Liver (tissue), 9 donors: Measurements from ENCODE around the gene RNU6-7. TPM values are rescaled to one million over a fixed set of nuclear protein-coding genes. Genes with fewer than 3 reads are reported as not detected.

Experiments used
- DNase-seq: peaks from one replicate; pipeline ENCODE4 v3.0.0-alpha.2; 2017; ENCODE audit warnings: low spot score
- H3K27ac ChIP-seq, 2 donors: one replicate each; pipeline ENCODE4 v1.7.0; 2013; ENCODE audit warnings: inconsistent platforms in 2 of 2, low read length in 2 of 2, control low read depth in 1 of 2, low read depth in 1 of 2, mild to moderate bottlenecking in 1 of 2
- H3K27me3 ChIP-seq, 4 donors: one replicate each; pipeline versions ENCODE4 v1.6.1 to v1.7.0; 2013; ENCODE audit warnings: low read length in 3 of 4, inconsistent platforms in 1 of 4, mild to moderate bottlenecking in 1 of 4, moderate library complexity in 1 of 4; ENCODE audit not compliant: control insufficient read depth in 4 of 4, insufficient read depth in 4 of 4
- H3K36me3 ChIP-seq, 4 donors: one replicate each; pipeline versions ENCODE4 v1.6.1 to v1.7.0; 2013; ENCODE audit warnings: low read length in 3 of 4, mild to moderate bottlenecking in 3 of 4, low read depth in 1 of 4, moderate library complexity in 1 of 4; ENCODE audit not compliant: control insufficient read depth in 4 of 4, insufficient read depth in 3 of 4
- H3K4me1 ChIP-seq, 4 donors: one replicate each; pipeline versions ENCODE4 v1.6.1 to v1.7.0; 2013; ENCODE audit warnings: low read length in 3 of 4, mild to moderate bottlenecking in 3 of 4, moderate library complexity in 1 of 4; ENCODE audit not compliant: control insufficient read depth in 4 of 4, insufficient read depth in 4 of 4
- H3K4me3 ChIP-seq, 3 donors: one replicate each; pipeline versions ENCODE4 v1.6.1 to v1.7.0; 2013; ENCODE audit warnings: low read length in 3 of 3, control low read depth in 1 of 3, low read depth in 1 of 3, mild to moderate bottlenecking in 1 of 3
- H3K9ac ChIP-seq, 2 donors: one replicate each; pipeline ENCODE4 v1.7.0; 2013; ENCODE audit warnings: low read length in 2 of 2, mild to moderate bottlenecking in 2 of 2, moderate library complexity in 2 of 2, control low read depth in 1 of 2, low read depth in 1 of 2
- H3K9me3 ChIP-seq, 4 donors: one replicate each; pipeline versions ENCODE4 v1.6.1 to v1.7.0; 2013; ENCODE audit warnings: low read length in 3 of 4; ENCODE audit not compliant: control insufficient read depth in 4 of 4
- EGR1 ChIP-seq, 2 donors: IDR thresholded peaks; 2 replicates each; pipeline ENCODE4 v1.6.1; 2016 to 2018; ENCODE audit warnings: antibody characterized with exemption in 2 of 2, low read depth in 2 of 2
- FOXA1 ChIP-seq: IDR thresholded peaks from 2 replicates; pipeline ENCODE4 v1.6.1; 2016; ENCODE audit warnings: antibody characterized with exemption
- FOXA2 ChIP-seq: IDR thresholded peaks from 2 replicates; pipeline ENCODE4 v1.6.1; 2016; ENCODE audit warnings: antibody characterized with exemption
- HNF4A ChIP-seq, 2 donors: conservative IDR thresholded peaks; 2 replicates each; pipeline ENCODE4 v1.6.1; 2016; ENCODE audit warnings: antibody characterized with exemption in 2 of 2, mild to moderate bottlenecking in 2 of 2
- HNF4G ChIP-seq: IDR thresholded peaks from 2 replicates; pipeline ENCODE4 v1.6.1; 2016; ENCODE audit warnings: antibody characterized with exemption
- RAD21 ChIP-seq, 2 donors: IDR thresholded peaks; 2 replicates each; pipeline ENCODE4 v1.6.1; 2016; ENCODE audit warnings: antibody characterized with exemption in 2 of 2, mild to moderate bottlenecking in 2 of 2
- SP1 ChIP-seq: IDR thresholded peaks from 2 replicates; pipeline ENCODE4 v1.6.1; 2018; ENCODE audit warnings: antibody characterized with exemption, mild to moderate bottlenecking
- WGBS: extraction: QIAGEN DNeasy Blood & Tissue Kit; methylation state at CpG from one replicate; pipeline ENCODE4 v1.1.7; 2013; 5-methylcytosine and 5-hydroxymethylcytosine counted together
- polyA plus RNA-seq, 2 donors: library from polyadenylated mRNA; stranded (reverse) in 1 of 2; unstranded in 1 of 2; fragments of 200-250 nt in 1 of 2; fragments of >200 nt in 1 of 2; fragmentation: Nextera tagmentation in 1 of 2; extraction: Ambion mirVana in 1 of 2; gene quantifications; one replicate each; pipeline versions ENCODE4 v1.2.1 to v1.2.3, GENCODE V29; 2013 to 2015
- total RNA-seq, 2 donors: library from RNA; depleted of rRNA; stranded (reverse); fragments of >200 nt; gene quantifications; one replicate each; pipeline ENCODE4 v1.2.3, GENCODE V29; 2014
- TF ChIP-seq, protein P1 (sequence below): IDR thresholded peaks from 2 replicates; pipeline ENCODE4 v1.6.1; 2016; ENCODE audit warnings: antibody characterized with exemption
- TF ChIP-seq, protein P2 (sequence below): IDR thresholded peaks from 2 replicates; pipeline ENCODE4 v1.6.1; 2016; ENCODE audit warnings: antibody characterized with exemption
- TF ChIP-seq, protein P3 (sequence below): IDR thresholded peaks from 2 replicates; pipeline ENCODE4 v1.6.1; 2016; ENCODE audit warnings: antibody characterized with exemption
- TF ChIP-seq, protein P4 (sequence below): fragments of 150-350 bp; IDR thresholded peaks from 2 replicates; pipeline ENCODE4 v1.5.1; 2017; ENCODE audit warnings: improper control_type of control experiment, low read depth, low read length; ENCODE audit not compliant: missing input control
- donor health status: healthy.
- donor health status: healthy.
- donor health status: healthy.
- donor health status: healthy.
- donor health status: healthy.

RNU6-7 gene
- total and polyA plus RNA-seq, 4 donors = not detected

DNA sequence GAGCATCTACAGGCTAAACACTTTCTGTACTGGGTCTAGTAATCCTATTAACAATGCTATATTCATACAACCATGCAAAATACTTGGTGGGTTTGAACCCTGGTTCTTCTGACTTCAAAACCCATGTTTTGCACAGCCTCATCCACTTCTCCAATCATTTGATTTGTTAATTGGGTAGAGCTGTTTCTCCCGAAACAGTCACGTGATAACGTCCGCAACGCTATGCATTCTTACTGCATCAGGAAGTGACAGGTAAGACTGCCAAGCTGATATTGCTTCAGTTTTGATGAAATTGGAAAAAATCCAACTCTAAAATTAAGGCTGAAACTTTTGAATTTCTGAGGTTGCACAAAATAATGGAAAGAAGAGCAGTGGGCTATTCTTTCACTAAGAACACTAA lies 30.4 kb upstream of the RNU6-7 start:
- DNase-seq = no peak
- Histone ChIP-seq H3K4me1 (no peaks in the 10 kb centered on the region), H3K36me3 (no peaks in the 10 kb centered on the region), H3K27ac (no peak overlapping the region), H3K27me3 (no peaks in the 10 kb centered on the region), H3K4me3 (no peak overlapping the region), H3K9me3 (no peaks in the 10 kb centered on the region), H3K9ac (no peak overlapping the region)
- 85% methylated on average over 5 of the region's 5 CpGs for WGBS
- TF ChIP-seq HNF4A (conservative IDR thresholded peaks at IDR 0.05) (no peak), SP1 (no peak), EGR1 (IDR thresholded peaks at IDR 0.05; ENCODE audit: low read depth in 2 of 2) (no peak), RAD21 (IDR thresholded peaks at IDR 0.05) (no peak), HNF4G (no peak)
- TF ChIP-seq, protein P1, sequence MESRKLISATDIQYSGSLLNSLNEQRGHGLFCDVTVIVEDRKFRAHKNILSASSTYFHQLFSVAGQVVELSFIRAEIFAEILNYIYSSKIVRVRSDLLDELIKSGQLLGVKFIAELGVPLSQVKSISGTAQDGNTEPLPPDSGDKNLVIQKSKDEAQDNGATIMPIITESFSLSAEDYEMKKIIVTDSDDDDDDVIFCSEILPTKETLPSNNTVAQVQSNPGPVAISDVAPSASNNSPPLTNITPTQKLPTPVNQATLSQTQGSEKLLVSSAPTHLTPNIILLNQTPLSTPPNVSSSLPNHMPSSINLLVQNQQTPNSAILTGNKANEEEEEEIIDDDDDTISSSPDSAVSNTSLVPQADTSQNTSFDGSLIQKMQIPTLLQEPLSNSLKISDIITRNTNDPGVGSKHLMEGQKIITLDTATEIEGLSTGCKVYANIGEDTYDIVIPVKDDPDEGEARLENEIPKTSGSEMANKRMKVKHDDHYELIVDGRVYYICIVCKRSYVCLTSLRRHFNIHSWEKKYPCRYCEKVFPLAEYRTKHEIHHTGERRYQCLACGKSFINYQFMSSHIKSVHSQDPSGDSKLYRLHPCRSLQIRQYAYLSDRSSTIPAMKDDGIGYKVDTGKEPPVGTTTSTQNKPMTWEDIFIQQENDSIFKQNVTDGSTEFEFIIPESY = no peak
- TF ChIP-seq, protein P2, sequence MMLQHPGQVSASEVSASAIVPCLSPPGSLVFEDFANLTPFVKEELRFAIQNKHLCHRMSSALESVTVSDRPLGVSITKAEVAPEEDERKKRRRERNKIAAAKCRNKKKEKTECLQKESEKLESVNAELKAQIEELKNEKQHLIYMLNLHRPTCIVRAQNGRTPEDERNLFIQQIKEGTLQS = no peak
- TF ChIP-seq, protein P3, sequence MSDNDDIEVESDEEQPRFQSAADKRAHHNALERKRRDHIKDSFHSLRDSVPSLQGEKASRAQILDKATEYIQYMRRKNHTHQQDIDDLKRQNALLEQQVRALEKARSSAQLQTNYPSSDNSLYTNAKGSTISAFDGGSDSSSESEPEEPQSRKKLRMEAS = no peak

DNA sequence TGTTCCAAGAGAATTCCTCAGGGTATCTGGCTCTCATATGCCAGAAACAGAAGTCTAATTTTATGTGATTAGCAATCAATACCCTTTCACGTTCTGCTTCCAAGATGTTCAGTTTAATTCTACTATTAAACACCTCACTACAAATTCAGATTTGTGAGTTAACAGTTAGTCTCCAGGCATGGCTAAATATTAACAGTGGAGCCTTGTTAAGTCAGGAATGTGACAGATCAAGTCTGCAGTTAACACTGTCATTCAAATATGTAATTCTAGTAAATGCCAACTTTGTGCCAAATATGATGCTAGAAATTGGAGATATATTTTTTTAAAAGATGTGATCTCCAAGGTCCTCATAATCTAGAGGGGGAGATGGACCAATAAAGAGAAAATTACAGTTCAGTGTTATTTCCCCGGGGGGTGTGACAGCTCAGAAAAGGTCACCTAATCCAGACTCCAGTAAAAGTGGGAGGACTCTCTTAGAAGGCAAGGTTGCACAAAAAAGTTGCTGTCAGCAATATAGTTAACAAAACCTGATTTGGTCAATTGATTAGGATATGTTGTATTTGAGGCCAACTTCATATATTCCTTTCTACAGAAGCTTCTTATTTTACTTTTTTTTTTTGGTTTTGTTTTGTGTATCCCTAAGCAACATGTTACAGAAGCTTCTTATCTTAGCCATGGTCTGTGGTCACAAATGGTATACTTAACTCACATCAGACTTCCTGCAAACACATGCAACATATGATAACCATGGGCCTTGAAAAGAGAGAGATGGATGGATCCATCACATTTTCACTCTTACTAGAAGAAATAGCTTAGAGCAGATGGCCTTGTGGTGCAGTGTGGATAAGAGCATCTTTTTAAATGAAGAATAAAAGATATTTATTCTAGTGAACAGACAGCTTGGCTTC lies 18.4 kb upstream of the RNU6-7 start:
- TF ChIP-seq, protein P4, sequence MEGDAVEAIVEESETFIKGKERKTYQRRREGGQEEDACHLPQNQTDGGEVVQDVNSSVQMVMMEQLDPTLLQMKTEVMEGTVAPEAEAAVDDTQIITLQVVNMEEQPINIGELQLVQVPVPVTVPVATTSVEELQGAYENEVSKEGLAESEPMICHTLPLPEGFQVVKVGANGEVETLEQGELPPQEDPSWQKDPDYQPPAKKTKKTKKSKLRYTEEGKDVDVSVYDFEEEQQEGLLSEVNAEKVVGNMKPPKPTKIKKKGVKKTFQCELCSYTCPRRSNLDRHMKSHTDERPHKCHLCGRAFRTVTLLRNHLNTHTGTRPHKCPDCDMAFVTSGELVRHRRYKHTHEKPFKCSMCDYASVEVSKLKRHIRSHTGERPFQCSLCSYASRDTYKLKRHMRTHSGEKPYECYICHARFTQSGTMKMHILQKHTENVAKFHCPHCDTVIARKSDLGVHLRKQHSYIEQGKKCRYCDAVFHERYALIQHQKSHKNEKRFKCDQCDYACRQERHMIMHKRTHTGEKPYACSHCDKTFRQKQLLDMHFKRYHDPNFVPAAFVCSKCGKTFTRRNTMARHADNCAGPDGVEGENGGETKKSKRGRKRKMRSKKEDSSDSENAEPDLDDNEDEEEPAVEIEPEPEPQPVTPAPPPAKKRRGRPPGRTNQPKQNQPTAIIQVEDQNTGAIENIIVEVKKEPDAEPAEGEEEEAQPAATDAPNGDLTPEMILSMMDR = no peak
- TF ChIP-seq HNF4A (conservative IDR thresholded peaks at IDR 0.05) = no peak
- no peak for TF ChIP-seq FOXA2
- TF ChIP-seq, protein P3 = no peak
- TF ChIP-seq, protein P1 = no peak
- TF ChIP-seq FOXA1 = no peak
- TF ChIP-seq RAD21 (IDR thresholded peaks at IDR 0.05) = no peak
- no peak for TF ChIP-seq EGR1 (IDR thresholded peaks at IDR 0.05; ENCODE audit: low read depth in 2 of 2)
- Histone ChIP-seq H3K9ac (no peak overlapping the region), H3K27ac (no peak overlapping the region), H3K9me3 (peaks cover 0 to 16% (median 4%) of the 10 kb centered on the region in 4 donors), H3K36me3 (no peaks in the 10 kb centered on the region), H3K4me1 (no peaks in the 10 kb centered on the region), H3K4me3 (no peak overlapping the region), H3K27me3 (no peaks in the 10 kb centered on the region)
- no peak for DNase-seq
- 40% methylated on average over 2 of the region's 2 CpGs for WGBS
